Measurements from ENCODE around the gene LUC7L. TPM values are rescaled to one million over a fixed set of nuclear protein-coding genes. Genes with fewer than 3 reads are reported as not detected.
"Not testable (repeated sequence)": the region's sequence is repeated elsewhere in the genome, so short reads cannot be mapped to it uniquely, and the experiment has no call there.

LUC7L gene
- total RNA-seq, 1 donor from 2014 or later, result 28.2 TPM

DNA sequence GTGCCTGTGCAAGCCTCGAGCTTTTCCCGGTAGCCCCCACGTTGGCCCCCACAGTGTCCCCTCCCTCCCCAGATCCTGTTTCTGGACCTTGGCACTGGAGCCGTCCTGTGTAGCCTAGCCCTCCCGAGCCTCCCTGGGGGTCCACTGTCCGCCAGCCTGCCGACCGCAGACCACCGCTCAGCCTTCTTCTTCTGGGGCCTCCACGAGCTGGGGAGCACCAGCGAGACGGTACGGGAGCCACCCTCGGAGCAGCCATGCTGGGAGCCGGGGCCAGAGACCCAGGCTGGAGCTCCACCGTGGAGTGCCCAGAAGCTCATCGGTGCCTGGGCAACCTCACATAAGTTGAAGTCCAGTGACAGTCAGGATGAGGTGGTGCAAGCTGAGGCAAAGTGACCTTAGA, 34.7 kb upstream of the LUC7L start:
- DNase-seq (ENCODE audit: low read depth in 2 of 2), result no peak

DNA sequence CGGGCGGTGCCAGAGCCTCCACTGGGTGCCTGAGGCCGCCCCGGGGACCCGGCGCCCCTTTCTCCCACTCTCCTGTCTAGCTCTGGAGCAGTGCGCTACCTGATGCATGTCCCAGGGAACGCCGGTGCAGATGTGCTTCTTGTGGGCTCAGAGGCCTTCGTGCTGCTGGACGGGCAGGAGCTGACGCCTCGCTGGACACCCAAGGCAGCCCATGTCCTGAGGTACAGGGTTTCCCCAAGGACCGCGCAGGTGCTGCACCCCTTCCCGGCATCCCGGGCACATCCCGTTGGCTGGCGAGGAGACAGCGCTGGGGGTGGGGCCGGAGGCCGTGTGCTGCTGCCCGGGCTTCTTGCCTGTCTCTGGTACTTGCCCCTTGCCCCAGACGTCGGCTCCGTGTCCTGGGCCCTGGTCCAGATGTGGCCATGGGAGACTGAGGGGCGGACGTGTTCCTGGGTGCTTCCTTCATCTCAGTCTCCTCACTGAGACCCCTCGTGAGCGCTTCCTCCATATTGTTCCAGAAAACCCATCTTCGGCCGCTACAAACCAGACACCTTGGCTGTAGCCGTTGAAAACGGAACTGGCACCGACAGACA, 34.0 kb upstream of the LUC7L start:
- DNase-seq (ENCODE audit: low read depth in 2 of 2), result no peak

DNA sequence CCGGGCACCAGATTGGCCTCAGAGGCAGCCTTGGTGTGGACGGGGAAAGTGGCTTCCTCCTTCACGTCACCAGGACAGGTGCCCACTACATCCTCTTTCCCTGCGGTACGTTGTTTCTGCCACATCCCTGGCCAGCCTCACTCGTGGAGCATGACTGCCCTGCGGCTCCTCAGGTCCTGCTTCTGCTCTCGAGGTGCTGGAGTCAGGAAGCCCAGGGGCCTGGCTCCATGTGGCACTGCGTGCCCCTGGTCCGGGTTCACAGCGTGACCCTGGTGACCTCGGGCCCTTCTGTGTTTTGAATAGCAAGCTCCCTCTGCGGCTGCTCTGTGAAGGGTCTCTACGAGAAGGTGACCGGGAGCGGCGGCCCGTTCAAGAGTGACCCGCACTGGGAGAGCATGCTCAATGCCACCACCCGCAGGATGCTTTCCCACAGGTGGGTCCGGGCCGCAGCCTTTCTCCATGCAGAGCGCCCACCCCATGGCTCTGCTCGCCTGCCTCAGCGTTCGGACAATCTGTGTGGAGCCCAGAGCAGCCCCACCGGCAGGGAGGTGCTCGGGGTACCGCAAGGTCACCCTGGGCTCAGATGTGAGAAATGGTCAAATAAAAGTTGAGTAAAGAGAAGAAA, 33.0 kb upstream of the LUC7L start:
- no peak for DNase-seq (ENCODE audit: low read depth in 2 of 2)

DNA sequence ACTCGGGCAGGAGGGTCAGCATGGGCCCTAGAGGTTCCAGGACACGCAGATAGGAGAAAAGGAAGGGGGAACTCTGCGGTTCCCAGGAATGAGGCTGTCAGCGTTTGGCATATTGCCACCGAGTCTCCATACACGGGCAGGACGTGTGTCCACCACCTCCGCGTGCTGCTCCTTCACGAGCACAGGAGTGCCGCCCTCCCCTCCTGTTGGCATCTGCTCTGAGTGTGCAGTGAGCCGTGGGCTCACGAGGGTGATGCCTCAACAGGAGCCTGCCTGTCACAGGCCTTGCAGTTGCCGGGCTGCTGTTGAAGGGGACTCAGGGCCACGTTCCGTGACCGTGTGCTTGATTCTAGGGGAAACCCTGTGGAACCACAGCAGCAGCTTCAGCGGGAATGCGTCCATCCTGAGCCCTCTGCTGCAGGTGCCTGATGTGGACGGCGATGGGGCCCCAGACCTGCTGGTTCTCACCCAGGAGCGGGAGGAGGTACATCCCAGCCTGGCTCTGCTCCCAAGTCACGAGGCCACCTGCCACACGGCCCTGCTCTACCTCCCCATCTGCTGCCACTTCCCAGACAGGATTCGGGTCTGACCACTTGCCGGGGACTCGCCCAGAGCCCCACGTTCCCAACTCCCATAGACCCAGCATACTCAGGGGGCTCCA, 31.9 kb upstream of the LUC7L start:
- DNase-seq (ENCODE audit: low read depth in 2 of 2), result no peak

DNA sequence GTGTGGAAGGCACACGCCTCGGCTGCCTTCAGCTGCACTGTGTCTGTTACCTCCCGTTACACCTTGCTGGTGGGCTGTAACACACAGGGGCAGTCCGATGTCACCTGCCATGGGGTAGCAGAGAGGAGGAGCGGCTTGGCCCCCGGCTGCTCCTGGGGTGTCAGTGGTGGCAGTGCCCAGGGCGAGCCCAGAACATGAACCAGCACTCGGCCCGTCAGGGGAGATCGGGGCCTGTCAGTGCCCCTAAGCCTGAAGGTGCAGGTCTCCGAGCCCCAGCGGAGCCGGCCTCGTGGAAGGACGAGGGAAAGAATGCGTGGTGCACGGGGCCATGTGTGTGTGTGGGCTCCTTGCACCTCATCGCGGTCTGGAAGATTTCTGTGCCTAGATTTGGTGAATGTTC, 31.1 kb upstream of the LUC7L start:
- no peak for DNase-seq (ENCODE audit: low read depth in 2 of 2)

DNA sequence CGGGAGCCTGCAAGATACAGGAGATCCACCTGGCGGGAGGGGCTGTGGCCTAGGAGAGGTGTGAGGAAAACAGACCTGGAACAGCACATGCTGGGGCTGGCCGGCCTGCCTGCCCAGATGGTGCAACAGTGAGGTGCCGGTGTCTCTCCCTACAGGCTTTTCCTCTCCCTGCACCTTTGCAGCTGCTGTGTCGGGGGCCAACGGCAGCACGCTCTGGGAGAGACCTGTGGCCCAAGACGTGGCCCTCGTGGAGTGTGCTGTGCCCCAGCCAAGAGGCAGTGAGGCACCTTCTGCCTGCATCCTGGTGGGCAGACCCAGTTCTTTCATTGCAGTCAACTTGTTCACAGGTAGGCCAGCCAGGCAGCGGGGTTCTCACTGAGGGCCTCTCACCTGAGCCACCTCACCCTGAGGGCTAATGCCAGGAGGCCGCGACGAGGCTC, 30.6 kb upstream of the LUC7L start:
- DNase-seq (ENCODE audit: low read depth in 2 of 2), result no peak

DNA sequence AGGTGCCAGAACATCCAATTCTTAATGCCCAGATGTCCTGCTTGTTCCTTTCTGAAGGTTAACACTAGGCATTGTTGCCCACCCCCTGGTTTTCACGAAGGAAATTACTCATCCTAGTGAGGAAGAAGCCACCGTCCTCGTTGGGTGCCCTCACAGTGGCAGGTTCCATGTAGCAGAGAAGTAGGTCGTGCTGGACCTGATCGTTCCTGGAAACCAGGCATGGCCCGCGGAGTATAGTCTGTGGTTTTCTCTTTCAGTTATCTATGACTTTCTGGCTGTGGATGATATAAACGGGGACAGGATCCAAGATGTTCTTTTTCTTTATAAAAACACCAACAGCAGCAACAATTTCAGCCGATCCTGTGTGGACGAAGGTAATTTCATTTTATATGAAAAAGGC, 30.0 kb upstream of the LUC7L start:
- no peak for DNase-seq (ENCODE audit: low read depth in 2 of 2)

DNA sequence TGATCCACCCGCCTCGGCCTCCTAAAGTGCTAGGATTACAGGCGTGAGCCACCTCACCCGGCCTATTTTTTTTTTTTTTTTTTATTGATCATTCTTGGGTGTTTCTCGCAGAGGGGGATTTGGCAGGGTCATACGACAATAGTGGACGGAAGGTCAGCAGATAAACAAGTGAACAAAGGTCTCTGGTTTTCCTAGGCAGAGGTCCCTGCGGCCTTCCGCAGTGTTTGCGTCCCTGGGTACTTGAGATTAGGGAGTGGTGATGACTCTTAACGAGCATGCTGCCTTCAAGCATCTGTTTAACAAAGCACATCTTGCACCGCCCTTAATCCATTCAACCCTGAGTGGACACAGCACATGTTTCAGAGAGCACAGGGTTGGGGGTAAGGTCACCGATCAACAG, 28.8 kb upstream of the LUC7L start:
- DNase-seq (ENCODE audit: low read depth in 2 of 2), result not testable (repeated sequence)

DNA sequence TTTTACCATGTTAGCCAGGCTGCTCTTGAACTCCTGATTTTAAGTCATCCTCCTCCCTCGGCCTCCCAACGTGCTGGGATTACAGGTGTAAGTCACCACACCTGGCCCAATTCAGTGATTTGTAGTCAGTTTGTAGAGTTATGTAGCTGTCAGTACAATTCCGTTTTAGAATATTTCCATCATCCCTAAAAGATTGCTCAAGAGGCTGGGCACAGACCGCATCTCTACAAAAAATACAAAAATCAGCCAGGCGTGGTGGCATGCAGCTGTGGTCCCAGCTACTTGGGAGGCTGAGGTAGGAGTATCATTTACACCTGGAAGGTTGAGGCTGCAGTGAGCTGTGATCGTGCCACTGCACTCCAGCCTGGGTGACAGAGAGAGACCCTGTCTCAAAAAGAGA, 25.9 kb upstream of the LUC7L start:
- no peak for DNase-seq (ENCODE audit: low read depth in 2 of 2)

DNA sequence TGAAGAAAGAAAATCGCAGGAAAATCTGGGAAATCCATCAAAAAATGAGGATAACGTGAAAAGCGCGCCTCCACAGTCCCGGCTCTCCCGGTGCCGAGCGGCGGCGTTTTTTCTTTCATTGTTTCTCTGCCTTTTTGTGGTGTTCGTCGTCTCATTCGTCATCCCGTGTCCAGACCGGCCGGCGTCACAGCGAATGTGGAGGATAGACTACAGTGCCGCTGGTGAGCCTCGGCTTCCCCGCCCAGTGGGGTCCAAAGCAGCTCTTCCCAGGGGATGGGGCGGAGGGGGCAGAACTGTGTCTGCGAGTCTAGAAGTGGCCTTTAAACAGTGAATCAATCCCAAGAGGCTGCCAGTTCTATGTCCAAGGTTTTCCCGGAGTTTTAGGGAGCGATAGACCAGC, 25.2 kb upstream of the LUC7L start:
- DNase-seq (ENCODE audit: low read depth in 2 of 2), result no peak

DNA sequence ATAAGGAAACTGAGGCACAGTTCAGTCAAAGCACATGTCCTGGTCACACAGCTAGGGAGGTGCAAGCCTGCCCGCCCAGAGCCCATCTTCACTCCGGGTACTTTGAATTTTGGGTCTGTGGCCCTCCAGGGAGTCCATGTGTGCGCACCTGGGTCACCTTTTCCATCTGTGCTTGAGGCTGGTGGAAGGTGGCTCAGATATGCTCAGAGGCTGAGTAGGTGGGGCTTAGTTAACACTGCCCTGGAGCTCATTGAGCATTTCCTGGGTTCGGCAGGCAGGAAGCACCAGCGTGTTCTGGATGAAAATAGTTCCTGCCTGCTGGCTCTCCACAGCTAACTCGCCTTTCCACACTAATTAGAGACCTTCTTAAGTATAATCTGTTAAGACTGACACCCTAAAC, 24.6 kb upstream of the LUC7L start:
- peak in 1 of 2 donors; percentile 17 for DNase-seq (ENCODE audit: low read depth in 2 of 2)

DNA sequence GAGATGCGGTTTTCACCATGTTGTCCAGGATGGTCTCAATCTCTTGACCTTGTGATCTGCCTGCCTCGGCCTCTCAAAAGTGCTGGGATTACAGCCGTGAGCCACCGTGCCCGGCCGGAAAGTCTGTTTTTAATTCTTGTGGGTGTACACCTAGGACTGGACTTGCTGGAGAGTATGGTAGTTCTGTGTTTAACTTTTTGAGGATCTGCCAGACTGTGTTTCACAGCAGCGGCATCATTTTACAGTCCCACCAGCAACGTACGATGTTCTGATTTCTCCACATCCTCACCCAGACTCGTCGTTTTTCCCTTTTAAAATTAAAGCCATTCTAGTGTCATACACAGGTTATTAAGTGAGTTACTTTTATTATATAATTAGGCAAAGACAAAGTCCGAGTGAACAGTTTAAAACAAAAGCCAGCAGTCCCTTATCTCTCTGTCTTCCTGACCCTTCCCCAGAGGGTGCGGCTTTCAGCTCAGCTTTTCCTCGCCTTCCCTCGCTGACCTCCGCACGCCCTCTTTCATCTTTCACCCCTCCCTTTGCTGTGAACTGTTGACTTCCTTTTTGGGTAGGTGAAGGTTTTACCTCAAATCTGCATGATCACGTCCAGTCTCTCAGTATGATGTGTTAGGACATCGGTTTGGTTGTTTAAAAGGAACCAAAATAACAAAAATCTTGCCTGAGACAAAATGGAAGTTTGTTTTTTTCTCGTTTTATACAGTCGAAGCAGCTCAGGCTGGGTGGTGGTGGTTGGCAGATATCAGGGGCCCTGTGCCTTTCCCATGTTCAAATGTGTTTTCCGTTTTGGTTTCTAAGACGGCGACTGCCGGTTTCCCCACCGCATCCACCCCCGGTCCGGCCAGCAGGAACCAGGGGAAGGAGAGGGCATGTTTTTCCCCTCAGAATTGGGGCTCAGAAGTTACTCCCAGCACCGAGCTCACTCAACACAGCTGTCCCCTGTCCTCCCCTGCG, 23.4 kb upstream of the LUC7L start:
- peak in 1 of 2 donors; percentile 23 for DNase-seq (ENCODE audit: low read depth in 2 of 2)

DNA sequence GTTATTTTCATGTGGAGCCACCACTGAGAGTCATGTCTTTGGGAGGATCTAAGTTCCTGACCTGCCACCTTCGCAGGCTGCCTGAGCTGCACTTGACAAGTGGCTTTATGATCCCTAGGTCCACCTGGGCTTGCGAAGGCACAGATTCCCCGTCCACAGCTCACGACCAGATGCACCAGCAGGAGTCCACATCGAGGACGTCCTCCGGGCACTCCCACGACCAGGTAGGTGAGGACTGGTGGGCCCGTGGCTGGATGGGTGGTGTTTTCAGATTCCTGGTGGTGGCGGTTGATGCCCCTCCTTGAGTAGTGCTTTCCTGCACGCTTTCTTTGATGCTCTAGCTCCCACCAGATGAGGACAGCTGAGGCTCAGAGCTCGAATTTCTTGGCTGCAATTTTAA, 20.2 kb upstream of the LUC7L start:
- DNase-seq (ENCODE audit: low read depth in 2 of 2), result no peak

DNA sequence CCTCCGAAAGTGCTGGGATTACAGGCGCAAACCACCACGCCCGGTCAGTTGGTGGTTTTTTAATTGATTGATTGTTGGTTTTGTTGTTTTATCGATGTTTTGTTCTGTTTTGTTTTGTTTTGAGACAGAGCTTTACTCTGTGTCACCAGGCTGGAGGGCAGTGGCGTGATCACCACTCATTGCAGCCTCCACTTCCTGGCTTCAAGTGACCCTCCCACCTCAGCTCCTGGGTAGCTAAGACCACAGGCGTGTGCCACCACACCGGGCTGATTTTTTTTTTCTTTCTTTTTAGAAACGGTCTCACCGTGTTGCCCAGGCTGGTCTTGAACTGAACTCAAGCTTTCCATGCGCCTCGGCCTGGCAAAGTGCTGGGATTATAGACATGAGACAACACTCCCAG, 17.8 kb upstream of the LUC7L start:
- no peak for DNase-seq (ENCODE audit: low read depth in 2 of 2)

DNA sequence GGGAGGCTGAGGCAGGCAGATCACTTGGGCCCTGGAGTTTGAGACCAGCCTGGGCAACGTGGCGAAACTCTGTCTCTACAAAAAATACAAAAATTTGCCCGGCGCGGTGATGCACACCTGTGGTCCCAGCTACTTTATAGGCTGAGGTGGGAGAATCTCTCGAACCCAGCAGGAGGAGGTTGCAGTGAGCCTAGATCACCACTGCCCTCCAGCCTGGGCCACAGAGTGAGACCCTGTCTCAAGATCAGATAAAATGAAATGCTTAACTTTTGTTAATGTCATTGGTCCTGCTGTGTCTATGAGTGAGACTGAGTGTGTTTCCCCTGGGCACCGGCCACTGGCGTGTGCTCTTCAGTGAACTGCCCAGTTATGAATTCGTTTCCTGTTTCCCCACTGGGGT, 15.9 kb upstream of the LUC7L start:
- peak in 1 of 2 donors; percentile 15 for DNase-seq (ENCODE audit: low read depth in 2 of 2)

DNA sequence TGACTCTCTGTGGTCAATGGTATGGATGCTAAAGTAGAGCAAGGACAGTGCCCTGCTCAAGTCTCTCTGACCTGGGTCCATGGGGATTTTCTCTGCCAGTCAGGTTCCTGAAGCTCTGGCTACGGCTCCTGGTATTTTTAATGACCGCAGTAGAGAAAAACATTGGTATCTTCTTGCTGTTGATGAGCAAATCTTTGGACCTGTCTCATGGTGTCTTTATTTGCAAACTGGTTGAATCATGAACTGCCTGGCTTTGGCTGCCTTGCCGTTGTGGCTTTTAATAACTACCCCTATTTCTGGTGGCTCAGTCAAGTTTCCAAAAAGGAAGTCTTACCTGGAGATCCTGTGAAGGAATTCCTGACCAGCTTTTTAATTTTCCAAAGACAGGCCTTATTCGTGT, 14.1 kb upstream of the LUC7L start:
- no peak for DNase-seq (ENCODE audit: low read depth in 2 of 2)

DNA sequence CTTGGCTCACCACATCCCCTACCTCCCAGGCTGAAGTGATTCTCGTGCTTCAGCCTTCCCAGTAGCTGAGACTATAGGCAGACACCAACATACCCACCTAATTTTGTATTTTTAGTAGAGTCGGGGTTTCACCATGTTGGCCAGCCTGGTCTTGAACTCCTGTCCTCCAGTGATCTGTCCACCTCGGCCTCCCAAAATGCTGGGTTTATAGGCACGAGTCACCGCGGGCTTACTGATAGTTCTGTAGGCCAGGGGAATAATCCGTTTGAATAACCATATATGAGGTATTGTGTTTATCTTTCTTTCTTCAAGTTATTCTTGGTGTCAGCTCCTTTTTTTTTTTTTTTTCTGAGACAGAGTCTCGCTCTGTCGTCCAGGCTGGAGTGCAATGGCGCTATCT, 13.0 kb upstream of the LUC7L start:
- DNase-seq (ENCODE audit: low read depth in 2 of 2), result no peak

DNA sequence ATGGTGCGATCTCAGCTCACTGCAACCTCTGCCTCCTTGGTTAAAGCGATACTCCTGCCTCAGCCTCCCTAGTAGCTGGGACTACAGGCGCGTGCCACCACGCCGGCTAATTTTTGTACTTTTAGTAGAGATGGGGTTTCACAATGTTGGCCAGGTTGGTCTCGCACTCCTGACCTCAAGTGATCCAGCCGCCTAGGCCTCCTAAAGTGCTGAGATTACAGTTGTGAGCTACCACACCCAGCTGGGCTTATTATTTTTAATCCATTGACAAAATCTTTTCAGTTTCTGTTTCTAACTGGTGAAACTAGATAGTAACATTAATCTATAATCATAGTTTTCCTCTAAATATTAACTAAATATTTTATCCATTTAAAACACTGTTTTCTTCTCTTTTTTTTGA, 11.3 kb upstream of the LUC7L start:
- no peak for DNase-seq (ENCODE audit: low read depth in 2 of 2)

DNA sequence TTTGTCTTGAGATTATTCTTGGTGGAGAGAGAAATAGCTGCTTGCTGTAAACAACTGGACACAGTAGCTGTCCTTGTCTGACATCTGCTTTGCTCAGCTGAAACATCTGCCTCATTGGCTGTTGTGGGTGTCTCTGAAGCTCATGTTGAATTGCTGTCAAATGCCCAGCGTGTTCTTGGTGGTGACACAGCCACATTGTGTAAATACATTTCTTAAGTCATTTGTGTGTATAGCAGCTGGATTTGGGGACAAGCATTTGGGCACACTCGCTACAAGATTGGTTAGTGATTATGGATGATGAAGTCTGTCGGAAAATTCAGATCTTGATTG, 10.7 kb upstream of the LUC7L start:
- no peak for DNase-seq (ENCODE audit: low read depth in 2 of 2)

DNA sequence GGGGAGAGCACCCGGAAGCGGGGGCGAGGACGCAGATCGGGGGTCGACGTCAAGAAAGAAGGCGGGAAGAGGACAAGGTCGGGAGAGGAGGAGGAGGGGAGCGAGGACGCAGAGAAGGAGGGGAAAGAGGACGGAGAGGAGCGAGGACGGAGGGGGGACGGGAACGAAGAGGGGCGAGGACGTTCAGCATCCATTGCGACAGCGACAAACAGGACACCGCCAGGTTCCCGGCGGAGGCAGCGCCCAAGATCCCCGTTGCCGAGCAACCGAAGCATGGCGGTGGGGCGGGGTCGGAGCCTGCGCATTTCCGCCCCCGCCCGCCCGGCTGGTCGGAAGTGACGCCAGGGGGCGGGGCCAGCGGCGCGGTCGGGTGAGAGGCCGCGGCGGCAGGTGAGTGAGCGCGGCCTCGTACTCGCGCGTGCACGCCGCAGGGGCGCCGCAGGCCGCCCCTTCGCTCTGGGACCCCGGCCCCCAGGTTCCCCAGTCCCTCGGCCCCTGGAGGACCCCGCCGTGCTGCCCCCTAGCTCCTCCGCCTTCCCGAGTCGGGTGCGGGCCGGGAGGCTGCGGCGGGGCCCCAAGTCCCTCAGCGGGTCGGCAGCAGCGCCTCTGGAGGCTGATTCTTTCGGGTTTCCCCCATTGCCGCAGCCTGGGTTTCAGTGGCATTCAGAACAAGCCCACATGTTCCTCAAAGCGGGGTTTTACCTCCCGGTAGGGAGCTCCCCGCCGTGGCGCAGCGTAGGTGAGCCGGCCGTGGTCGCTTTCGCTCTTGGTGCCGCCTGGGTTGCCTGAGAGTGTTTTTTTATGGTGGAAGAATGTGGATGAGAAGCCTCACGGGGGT, 5.4 kb upstream of the LUC7L start, which contains the start of gene FAM234A:
Gene FAM234A, plus strand, starts transcription at position 354 of the 838 bp plus-strand sequence. CDS start 19,593 bp downstream, outside the sequence.
- DNase-seq (ENCODE audit: low read depth in 2 of 2), result peak; percentile 88 to 95

DNA sequence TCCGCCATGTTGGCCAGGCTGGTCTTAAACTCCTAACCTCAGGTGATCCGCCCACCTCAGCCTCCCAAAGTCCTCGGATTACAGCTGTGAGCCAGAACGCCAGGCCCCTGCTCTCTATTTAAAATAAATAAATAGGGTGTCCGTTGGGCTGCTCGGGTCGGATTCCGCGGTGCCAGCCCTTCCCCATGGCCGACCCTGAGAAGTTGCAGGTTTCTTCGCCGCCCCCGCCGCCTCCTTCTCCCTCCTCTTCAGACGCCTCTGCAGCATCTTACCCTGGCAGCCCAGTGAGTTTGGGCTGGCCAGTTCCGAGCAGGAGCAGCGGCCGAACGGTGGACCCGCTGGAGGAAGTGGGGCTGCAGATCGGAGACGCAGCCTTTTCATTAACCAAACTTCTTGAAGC, 1.7 kb upstream of the LUC7L start:
- DNase-seq (ENCODE audit: low read depth in 2 of 2), result no peak
